H9 (cell line): Measurements from ENCODE around the gene TEX13D. TPM values are rescaled to one million over a fixed set of nuclear protein-coding genes. Genes with fewer than 3 reads are reported as not detected.

Experiments used
- DNase-seq: peaks from one replicate; pipeline ENCODE4 v3.0.0-alpha.2; 2017
- H2AFZ ChIP-seq: one replicate; pipeline ENCODE4 v1.6.1; 2013; ENCODE audit warnings: mild to moderate bottlenecking, low read length, control low read depth, moderate library complexity
- H2AK5ac ChIP-seq: 2 replicates; pipeline ENCODE4 v1.6.1; 2013; ENCODE audit warnings: low read length, control low read depth, mixed read lengths; ENCODE audit not compliant: insufficient read length
- H2BK120ac ChIP-seq: one replicate; pipeline ENCODE4 v1.6.1; 2013; ENCODE audit warnings: low read depth, mild to moderate bottlenecking, low read length, control low read depth, inconsistent platforms; ENCODE audit not compliant: poor library complexity, severe bottlenecking
- H2BK12ac ChIP-seq: 2 replicates; pipeline ENCODE4 v1.6.1; 2013; ENCODE audit warnings: low read length, control low read depth, mixed read lengths, low read depth; ENCODE audit not compliant: insufficient read length
- H2BK15ac ChIP-seq: 2 replicates; pipeline ENCODE4 v1.6.1; 2013; ENCODE audit warnings: low read depth, low read length, control low read depth
- H2BK20ac ChIP-seq: one replicate; pipeline ENCODE4 v1.6.1; 2013; ENCODE audit warnings: low read depth, mild to moderate bottlenecking, low read length, control low read depth, inconsistent platforms; ENCODE audit not compliant: poor library complexity, severe bottlenecking
- H2BK5ac ChIP-seq: 2 replicates; pipeline ENCODE4 v1.6.1; 2013; ENCODE audit warnings: low read length, control low read depth, mixed read lengths; ENCODE audit not compliant: insufficient read length
- H3K14ac ChIP-seq: 2 replicates; pipeline ENCODE4 v1.6.1; 2013; ENCODE audit warnings: low read length, control low read depth; ENCODE audit not compliant: insufficient read depth
- H3K18ac ChIP-seq: 2 replicates; pipeline ENCODE4 v1.6.1; 2013; ENCODE audit warnings: low read depth, mild to moderate bottlenecking, mixed read lengths, low read length, control low read depth; ENCODE audit not compliant: insufficient read length
- H3K23ac ChIP-seq: 2 replicates; pipeline ENCODE4 v1.6.1; 2013; ENCODE audit warnings: low read length, control low read depth, mixed read lengths, low read depth; ENCODE audit not compliant: insufficient read length
- H3K23me2 ChIP-seq: 2 replicates; pipeline ENCODE4 v1.6.1; 2013; ENCODE audit warnings: low read depth, mild to moderate bottlenecking, mixed read lengths, low read length, control low read depth; ENCODE audit not compliant: insufficient read length, poor library complexity, severe bottlenecking
- H3K27ac ChIP-seq: 2 replicates; pipeline ENCODE4 v1.5.1; 2013; ENCODE audit warnings: low read length, control low read depth, mixed read lengths, low read depth; ENCODE audit not compliant: insufficient read length
- H3K27me3 ChIP-seq: 2 replicates; pipeline ENCODE4 v1.6.1; 2013; ENCODE audit warnings: low read length, control low read depth, inconsistent platforms; ENCODE audit not compliant: insufficient read depth
- H3K4ac ChIP-seq: 2 replicates; pipeline ENCODE4 v1.6.1; 2013; ENCODE audit warnings: low read depth, mild to moderate bottlenecking, control low read depth, inconsistent platforms, low read length, moderate library complexity
- H3K4me1 ChIP-seq: 2 replicates; pipeline ENCODE4 v1.6.1; 2013; ENCODE audit warnings: low read length, control low read depth, inconsistent platforms; ENCODE audit not compliant: insufficient read depth
- H3K4me2 ChIP-seq: 2 replicates; pipeline ENCODE4 v1.6.1; 2013; ENCODE audit warnings: low read length, control low read depth, mixed read lengths; ENCODE audit not compliant: insufficient read length, insufficient read depth
- H3K56ac ChIP-seq: 2 replicates; pipeline ENCODE4 v1.6.1; 2013; ENCODE audit warnings: low read depth, mild to moderate bottlenecking, mixed read lengths, low read length, control low read depth; ENCODE audit not compliant: insufficient read length
- H3K79me1 ChIP-seq: 2 replicates; pipeline ENCODE4 v1.6.1; 2013; ENCODE audit warnings: low read depth, mild to moderate bottlenecking, moderate library complexity, low read length, control low read depth, inconsistent platforms; ENCODE audit not compliant: insufficient read depth, poor library complexity, severe bottlenecking
- H3K79me2 ChIP-seq: 2 replicates; pipeline ENCODE4 v1.6.1; 2013; ENCODE audit warnings: low read length, control low read depth, inconsistent platforms; ENCODE audit not compliant: insufficient read depth
- H3K9ac ChIP-seq: 2 replicates; pipeline ENCODE4 v1.6.1; 2013; ENCODE audit warnings: low read length, control low read depth, mixed read lengths; ENCODE audit not compliant: insufficient read length; ENCODE audit errors: extremely low read depth
- H3K9me3 ChIP-seq: one replicate; pipeline ENCODE4 v1.6.1; 2013; ENCODE audit warnings: low read depth, low read length, inconsistent platforms; ENCODE audit not compliant: control insufficient read depth
- H3T11ph ChIP-seq: one replicate; pipeline ENCODE4 v1.6.1; 2013; ENCODE audit warnings: mild to moderate bottlenecking, low read length, control low read depth, inconsistent platforms
- H4K20me1 ChIP-seq: one replicate; pipeline ENCODE4 v1.6.1; 2013; ENCODE audit not compliant: control insufficient read depth, insufficient read length, insufficient read depth
- H4K5ac ChIP-seq: 2 replicates; pipeline ENCODE4 v1.6.1; 2013; ENCODE audit warnings: low read depth, mild to moderate bottlenecking, mixed read lengths, low read length, control low read depth; ENCODE audit not compliant: insufficient read length
- H4K8ac ChIP-seq: replicated peaks from 2 replicates; pipeline ENCODE4 v1.6.1; 2013; ENCODE audit warnings: low read length, control low read depth, mixed read lengths, low read depth; ENCODE audit not compliant: insufficient read length
- H4K91ac ChIP-seq: 2 replicates; pipeline ENCODE4 v1.6.1; 2013; ENCODE audit warnings: low read depth, mild to moderate bottlenecking, moderate library complexity, mixed read lengths, low read length, control low read depth; ENCODE audit not compliant: insufficient read length
- H3K27ac Mint-ChIP-seq, 3 experiments: 2 replicates in 2 of 3; 3 replicates in 1 of 3; pipeline ENCODE4 v1.8.0; 2020 to 2021; ENCODE audit warnings: mixed read lengths in 3 of 3, mild to moderate bottlenecking in 1 of 3, moderate library complexity in 1 of 3
- H3K27me3 Mint-ChIP-seq: 2 replicates; pipeline ENCODE4 v1.8.0; 2021; ENCODE audit warnings: low read depth, mild to moderate bottlenecking, moderate library complexity, mixed read lengths
- H3K36me3 Mint-ChIP-seq, 3 experiments: 2 replicates in 2 of 3; 3 replicates in 1 of 3; pipeline ENCODE4 v1.8.0; 2020 to 2021; ENCODE audit warnings: low read depth in 3 of 3, mixed read lengths in 3 of 3; ENCODE audit not compliant: insufficient read depth in 1 of 3
- H3K4me1 Mint-ChIP-seq, 2 experiments: 2 replicates each; pipeline ENCODE4 v1.8.0; 2020; ENCODE audit warnings: mixed read lengths in 2 of 2
- H3K4me3 Mint-ChIP-seq, 2 experiments: 2 replicates in 1 of 2; 3 replicates in 1 of 2; pipeline ENCODE4 v1.8.0; 2020 to 2021; ENCODE audit warnings: mild to moderate bottlenecking in 2 of 2, mixed read lengths in 2 of 2, moderate library complexity in 1 of 2
- H3K9me3 Mint-ChIP-seq, 2 experiments: 2 replicates in 1 of 2; 3 replicates in 1 of 2; pipeline ENCODE4 v1.8.0; 2020; ENCODE audit warnings: mild to moderate bottlenecking in 2 of 2, mixed read lengths in 2 of 2, moderate library complexity in 1 of 2
- WGBS: extraction: QIAGEN DNeasy Blood & Tissue Kit; methylation state at CpG from one replicate; pipeline ENCODE4 v1.1.7; 2013; ENCODE audit warnings: missing lambda C conversion rate, low lambda C conversion rate, mixed read lengths; ENCODE audit not compliant: insufficient read length; ENCODE audit errors: extremely low coverage; 5-methylcytosine and 5-hydroxymethylcytosine counted together
- total RNA-seq: library from RNA; stranded (reverse); gene quantifications from 2 replicates; pipeline ENCODE4 v1.2.1, GENCODE V29; 2021
- TF ChIP-seq, protein P1 (sequence below): fragments of 200-600 bp; sonication (generic); conservative IDR thresholded peaks from 3 replicates; pipeline ENCODE4 v1.8.0; 2021; ENCODE audit warnings: antibody characterized with exemption, mild to moderate bottlenecking

TEX13D gene
- total RNA-seq, 1 experiment from 2014 or later = 0.15 TPM

GRCh38 chrX:124328765-124329164 lies 3.7 kb upstream of the TEX13D start:
- no peak overlapping the region for H3K18ac ChIP-seq
- no peak overlapping the region for H4K5ac ChIP-seq
- H2BK15ac ChIP-seq = no peak overlapping the region
- no peaks in the 10 kb centered on the region for H3K79me2 ChIP-seq
- no peak overlapping the region for H3K23ac ChIP-seq
- no peak overlapping the region for H2BK5ac ChIP-seq
- H3K9ac ChIP-seq = no peak overlapping the region
- TF ChIP-seq, protein P1, sequence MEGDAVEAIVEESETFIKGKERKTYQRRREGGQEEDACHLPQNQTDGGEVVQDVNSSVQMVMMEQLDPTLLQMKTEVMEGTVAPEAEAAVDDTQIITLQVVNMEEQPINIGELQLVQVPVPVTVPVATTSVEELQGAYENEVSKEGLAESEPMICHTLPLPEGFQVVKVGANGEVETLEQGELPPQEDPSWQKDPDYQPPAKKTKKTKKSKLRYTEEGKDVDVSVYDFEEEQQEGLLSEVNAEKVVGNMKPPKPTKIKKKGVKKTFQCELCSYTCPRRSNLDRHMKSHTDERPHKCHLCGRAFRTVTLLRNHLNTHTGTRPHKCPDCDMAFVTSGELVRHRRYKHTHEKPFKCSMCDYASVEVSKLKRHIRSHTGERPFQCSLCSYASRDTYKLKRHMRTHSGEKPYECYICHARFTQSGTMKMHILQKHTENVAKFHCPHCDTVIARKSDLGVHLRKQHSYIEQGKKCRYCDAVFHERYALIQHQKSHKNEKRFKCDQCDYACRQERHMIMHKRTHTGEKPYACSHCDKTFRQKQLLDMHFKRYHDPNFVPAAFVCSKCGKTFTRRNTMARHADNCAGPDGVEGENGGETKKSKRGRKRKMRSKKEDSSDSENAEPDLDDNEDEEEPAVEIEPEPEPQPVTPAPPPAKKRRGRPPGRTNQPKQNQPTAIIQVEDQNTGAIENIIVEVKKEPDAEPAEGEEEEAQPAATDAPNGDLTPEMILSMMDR = no peak
- H3K36me3 Mint-ChIP-seq = no peaks in the 10 kb centered on the region
- no peaks in the 10 kb centered on the region for H3K27me3 ChIP-seq
- no peak overlapping the region for H3K27ac ChIP-seq
- no peaks in the 10 kb centered on the region for H3K27me3 Mint-ChIP-seq
- H4K91ac ChIP-seq = no peak overlapping the region
- H3K4ac ChIP-seq = no peak overlapping the region
- no peak overlapping the region for H2BK20ac ChIP-seq
- no peak overlapping the region for H3K4me3 Mint-ChIP-seq
- no peak overlapping the region for H3K56ac ChIP-seq
- H2BK120ac ChIP-seq = no peak overlapping the region
- H3T11ph ChIP-seq = no peak overlapping the region
- H3K9me3 ChIP-seq = peaks cover 5% of the 10 kb centered on the region
- no peak overlapping the region for H3K14ac ChIP-seq
- no peaks in the 10 kb centered on the region for H3K4me1 ChIP-seq
- H4K20me1 ChIP-seq = no peaks in the 10 kb centered on the region
- 0 out of 4 replicates have a peak, but pooled peaks cover 0 to 3% of the 10 kb centered on the region in 2 experiments for H3K4me1 Mint-ChIP-seq
- peaks cover 3 to 8% of the 10 kb centered on the region in 2 experiments; a peak in 4 of 5 replicates for H3K9me3 Mint-ChIP-seq
- H3K23me2 ChIP-seq = no peaks in the 10 kb centered on the region
- H3K4me2 ChIP-seq = no peak overlapping the region
- H2AK5ac ChIP-seq = no peak overlapping the region
- DNase-seq = no peak
- H2AFZ ChIP-seq = no peak overlapping the region
- H4K8ac ChIP-seq = no peak overlapping the region
- no peaks in the 10 kb centered on the region for H3K79me1 ChIP-seq
- H2BK12ac ChIP-seq = no peak overlapping the region
- no peak overlapping the region for H3K27ac Mint-ChIP-seq
- 100% methylated on average over 1 of the region's 1 CpG for WGBS
